ENCODE results near the gene CABLES1.
"Not testable (repeated sequence)": the region's sequence is repeated elsewhere in the genome, so short reads cannot be mapped to it uniquely, and the experiment has no call there.

Gene CABLES1

DNA sequence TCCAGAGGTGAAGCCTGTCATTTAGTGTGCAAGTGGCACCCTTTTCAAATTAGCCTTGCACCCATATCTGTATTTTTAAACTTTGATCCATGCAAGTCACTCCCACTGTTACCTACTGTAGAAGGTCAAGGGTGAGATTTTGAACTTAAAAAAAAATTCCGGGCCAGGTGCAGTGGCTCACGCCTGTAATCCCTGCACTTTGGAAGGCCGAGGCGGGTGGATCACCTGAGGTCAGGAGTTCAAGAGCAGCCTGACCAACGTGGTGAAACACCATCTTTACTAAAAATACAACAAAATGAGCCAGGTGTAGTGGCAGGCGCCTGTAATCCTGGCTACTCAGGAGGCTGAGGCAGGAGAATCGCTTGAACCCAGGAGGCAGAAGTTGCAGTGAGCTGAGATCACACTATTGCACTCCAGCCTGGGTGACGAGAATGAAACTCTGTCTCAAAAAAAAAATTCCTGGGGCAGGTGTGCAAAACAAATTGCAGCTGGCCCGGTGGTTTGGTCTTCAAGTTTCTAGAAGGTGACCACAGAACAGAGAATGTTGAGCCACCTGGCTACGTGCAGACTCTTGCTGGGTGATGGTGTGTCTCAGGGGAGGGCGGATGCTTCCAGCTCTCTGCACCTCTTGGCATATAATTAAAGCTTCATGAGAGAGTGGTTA is 106.7 kb downstream of the CABLES1 start:
- H3K4me1 Mint-ChIP-seq (ENCODE audit: low read depth): peaks cover 34% of the 10 kb centered on the region
- not testable (repeated sequence) for H3K9me3 Mint-ChIP-seq; H3K27ac Mint-ChIP-seq; DNase-seq (ENCODE audit: low spot score); H3K27me3 Mint-ChIP-seq (ENCODE audit: low read depth); H3K4me3 Mint-ChIP-seq
- peaks cover 17% of the 10 kb centered on the region for H3K36me3 Mint-ChIP-seq (ENCODE audit: low read depth)

DNA sequence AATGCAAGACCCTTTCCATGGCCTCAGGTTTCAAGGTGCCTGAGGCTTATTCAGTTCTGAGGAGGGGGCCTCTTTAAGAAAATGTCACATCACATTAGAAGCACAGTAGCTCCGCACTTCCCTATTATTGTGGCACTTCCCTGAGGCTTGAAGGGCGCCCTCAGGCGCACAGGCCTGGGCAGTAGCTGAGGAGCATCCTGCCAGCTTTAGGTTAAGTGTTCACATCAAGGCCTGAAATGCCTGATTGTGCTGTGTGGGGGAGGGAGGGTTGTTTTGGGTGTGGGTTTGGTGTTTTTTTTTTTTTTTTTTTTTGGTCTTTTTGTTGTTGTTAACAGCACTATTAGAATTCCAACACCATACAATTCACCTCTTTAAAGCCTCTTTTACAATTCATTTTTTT is 107.9 kb downstream of the CABLES1 start:
- Mint-ChIP-seq H3K4me1 (ENCODE audit: low read depth) (peaks cover 25% of the 10 kb centered on the region), H3K4me3 (no peak overlapping the region), H3K36me3 (ENCODE audit: low read depth) (peaks cover 19% of the 10 kb centered on the region), H3K27me3 (ENCODE audit: low read depth) (no peaks in the 10 kb centered on the region), H3K9me3 (no peaks in the 10 kb centered on the region), H3K27ac (no peak overlapping the region)
- DNase-seq (ENCODE audit: low spot score): no peak

DNA sequence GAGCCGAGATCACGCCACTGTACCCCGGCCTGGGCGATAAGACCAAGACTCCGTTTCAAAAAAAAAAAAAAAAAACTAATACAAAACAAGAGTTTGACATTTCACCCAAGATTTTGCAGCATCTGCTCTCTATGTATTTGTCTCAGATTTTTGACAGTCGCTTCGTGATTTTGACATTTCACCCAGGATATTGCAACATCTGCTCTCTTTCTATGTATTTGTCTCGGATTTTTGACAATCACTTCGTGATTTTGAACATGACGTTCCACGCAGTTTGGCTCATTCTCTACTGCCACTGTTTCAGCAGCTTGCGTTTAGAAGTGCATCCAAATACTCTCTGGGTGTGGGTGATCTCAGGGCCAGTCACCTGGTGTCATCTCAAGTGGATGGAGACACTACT is 108.5 kb downstream of the CABLES1 start:
- H3K36me3 Mint-ChIP-seq (ENCODE audit: low read depth): peaks cover 14% of the 10 kb centered on the region
- H3K4me3 Mint-ChIP-seq: no peak overlapping the region
- H3K27ac Mint-ChIP-seq: no peak overlapping the region
- no peak for DNase-seq (ENCODE audit: low spot score)
- H3K4me1 Mint-ChIP-seq (ENCODE audit: low read depth): peaks cover 19% of the 10 kb centered on the region
- no peaks in the 10 kb centered on the region for H3K27me3 Mint-ChIP-seq (ENCODE audit: low read depth)
- H3K9me3 Mint-ChIP-seq: no peaks in the 10 kb centered on the region

DNA sequence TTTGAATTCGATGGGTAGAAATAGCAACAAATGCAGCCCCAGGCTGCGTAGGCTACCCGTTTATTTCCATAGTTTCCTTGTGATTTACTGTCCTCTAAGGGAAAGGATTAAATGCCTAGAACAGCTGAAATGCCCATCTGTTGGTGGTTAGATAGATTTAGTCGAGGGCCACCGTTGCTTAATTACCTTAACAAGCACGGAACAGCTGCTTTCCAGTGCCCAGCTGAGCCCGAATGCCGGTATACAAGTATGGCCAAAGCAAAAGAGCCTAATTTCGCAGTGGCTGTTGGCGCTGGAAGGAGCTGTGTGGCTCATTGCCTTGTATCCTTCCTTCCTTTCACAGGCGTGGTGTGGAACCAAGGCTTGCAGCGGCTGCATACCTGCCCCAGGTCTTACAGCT is 109.1 kb downstream of the CABLES1 start:
- no peak overlapping the region for H3K27ac Mint-ChIP-seq
- H3K9me3 Mint-ChIP-seq: no peaks in the 10 kb centered on the region
- peaks cover 15% of the 10 kb centered on the region for H3K4me1 Mint-ChIP-seq (ENCODE audit: low read depth)
- no peaks in the 10 kb centered on the region for H3K27me3 Mint-ChIP-seq (ENCODE audit: low read depth)
- peaks cover 8% of the 10 kb centered on the region for H3K36me3 Mint-ChIP-seq (ENCODE audit: low read depth)
- no peak overlapping the region for H3K4me3 Mint-ChIP-seq
- no peak for DNase-seq (ENCODE audit: low spot score)

DNA sequence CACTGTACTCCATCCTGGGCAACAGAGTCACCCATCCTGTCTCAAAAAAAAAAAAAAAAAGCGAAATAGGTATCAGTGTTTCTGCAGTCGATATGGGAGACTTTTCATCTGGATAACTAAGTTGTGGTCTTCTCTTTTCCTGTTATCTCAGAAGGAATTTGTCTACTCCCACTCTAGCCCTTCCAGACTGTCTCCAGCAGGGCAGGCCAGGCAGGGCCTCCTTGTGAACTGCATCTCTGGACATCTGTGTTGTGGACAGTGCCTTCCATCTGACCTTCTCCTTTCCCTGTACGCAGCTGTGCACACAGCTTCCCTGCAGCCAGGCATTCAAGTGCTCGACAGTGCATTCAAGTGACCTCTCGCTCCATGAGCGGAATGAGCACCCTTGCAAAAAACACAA is 110.2 kb downstream of the CABLES1 start:
- Mint-ChIP-seq H3K4me1 (ENCODE audit: low read depth) (peaks cover 15% of the 10 kb centered on the region), H3K9me3 (no peaks in the 10 kb centered on the region), H3K4me3 (no peak overlapping the region), H3K27me3 (ENCODE audit: low read depth) (no peaks in the 10 kb centered on the region), H3K27ac (no peak overlapping the region), H3K36me3 (ENCODE audit: low read depth) (peaks cover 6% of the 10 kb centered on the region)
- DNase-seq (ENCODE audit: low spot score): no peak

DNA sequence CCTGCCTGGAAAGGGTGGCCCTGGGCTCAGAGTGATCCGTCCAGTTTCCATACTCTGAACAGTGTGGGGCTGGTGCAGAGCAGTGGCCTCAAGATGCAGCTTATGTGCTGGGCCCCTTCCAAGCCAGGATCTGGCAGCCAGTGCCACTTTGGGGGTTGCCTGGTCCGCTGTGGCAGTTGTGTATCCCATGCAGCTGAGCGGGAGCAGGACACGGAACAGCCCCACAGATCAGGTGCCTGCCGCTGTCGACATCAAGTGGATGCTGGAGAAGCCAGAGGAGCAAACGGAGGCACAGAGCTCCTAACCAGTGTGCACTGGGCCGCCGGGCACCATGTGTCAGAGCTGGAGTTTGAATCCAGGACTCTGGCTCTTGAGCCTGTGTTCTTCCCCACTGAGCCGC is 112.0 kb downstream of the CABLES1 start:
- H3K27ac Mint-ChIP-seq: no peak overlapping the region
- H3K27me3 Mint-ChIP-seq (ENCODE audit: low read depth): no peaks in the 10 kb centered on the region
- H3K36me3 Mint-ChIP-seq (ENCODE audit: low read depth): peaks cover 6% of the 10 kb centered on the region
- peaks cover 6% of the 10 kb centered on the region for H3K4me1 Mint-ChIP-seq (ENCODE audit: low read depth)
- DNase-seq (ENCODE audit: low spot score): no peak
- no peak overlapping the region for H3K4me3 Mint-ChIP-seq
- no peaks in the 10 kb centered on the region for H3K9me3 Mint-ChIP-seq

DNA sequence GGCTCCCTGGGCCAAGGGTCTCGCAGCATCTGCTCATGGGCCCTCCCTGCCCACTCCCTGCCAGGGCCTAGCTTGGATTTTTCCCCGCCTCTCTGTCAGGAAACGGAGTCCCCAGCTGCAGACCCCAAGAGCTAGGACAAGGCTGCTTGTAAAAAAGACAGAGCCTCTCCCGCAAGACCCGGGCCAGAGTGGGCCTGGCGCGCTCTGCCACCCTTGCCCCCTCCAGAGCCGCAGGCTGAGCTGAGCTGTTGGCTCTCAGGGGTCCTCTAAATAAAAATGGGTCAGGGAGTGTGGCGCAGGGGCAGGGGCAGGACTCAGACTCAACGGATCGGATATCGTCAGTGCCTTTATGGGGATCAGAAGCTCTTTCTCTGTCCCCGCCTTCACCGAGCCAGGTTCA is 112.6 kb downstream of the CABLES1 start:
- DNase-seq (ENCODE audit: low spot score): no peak
- H3K9me3 Mint-ChIP-seq: no peaks in the 10 kb centered on the region
- peaks cover 10% of the 10 kb centered on the region for H3K36me3 Mint-ChIP-seq (ENCODE audit: low read depth)
- no peak overlapping the region for H3K27ac Mint-ChIP-seq
- H3K4me3 Mint-ChIP-seq: no peak overlapping the region
- no peaks in the 10 kb centered on the region for H3K27me3 Mint-ChIP-seq (ENCODE audit: low read depth)
- peaks cover 3% of the 10 kb centered on the region for H3K4me1 Mint-ChIP-seq (ENCODE audit: low read depth)

DNA sequence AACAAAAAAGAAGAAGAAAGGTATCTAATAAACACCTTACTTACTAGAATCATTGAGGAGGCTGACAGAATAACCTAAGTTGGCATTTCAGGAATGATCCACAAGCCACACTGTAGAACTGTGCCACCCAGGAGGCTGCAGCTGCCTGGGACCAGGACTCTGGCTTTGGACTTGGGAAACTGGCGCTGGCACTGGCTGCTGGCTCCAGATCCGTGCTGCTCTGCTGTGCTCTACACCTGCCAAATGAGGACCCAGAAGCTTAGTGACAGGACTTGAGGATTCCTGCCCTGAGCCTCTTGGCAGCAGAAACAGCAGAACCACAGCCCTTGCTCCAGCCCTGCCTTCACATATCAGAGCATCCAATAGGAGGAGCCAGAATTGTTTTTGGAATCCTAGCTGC is 113.5 kb downstream of the CABLES1 start:
- Mint-ChIP-seq H3K27ac (no peak overlapping the region), H3K27me3 (ENCODE audit: low read depth) (no peaks in the 10 kb centered on the region), H3K4me1 (ENCODE audit: low read depth) (peaks cover 2% of the 10 kb centered on the region), H3K36me3 (ENCODE audit: low read depth) (peaks cover 14% of the 10 kb centered on the region), H3K9me3 (no peaks in the 10 kb centered on the region), H3K4me3 (no peak overlapping the region)
- DNase-seq (ENCODE audit: low spot score): no peak

DNA sequence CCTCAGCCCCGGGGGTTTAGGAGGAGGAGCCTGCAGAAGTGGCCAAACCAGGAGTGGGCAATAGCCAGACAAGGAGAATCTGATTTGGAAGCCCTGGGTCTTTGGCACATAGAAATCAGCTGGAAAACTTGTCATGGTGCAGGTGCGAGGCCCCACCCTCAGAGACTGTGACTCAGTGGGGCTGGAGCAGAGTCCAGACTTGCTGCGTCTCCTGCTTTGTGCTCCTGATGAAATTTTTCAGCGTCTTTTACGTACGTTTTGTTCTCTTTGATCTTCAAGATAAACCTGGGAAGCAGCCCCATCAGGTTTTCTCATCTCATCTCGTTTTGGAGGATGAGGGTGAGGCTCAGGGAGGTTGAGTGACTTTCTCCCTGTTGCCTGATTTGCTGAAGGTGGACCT is 114.1 kb downstream of the CABLES1 start:
- H3K36me3 Mint-ChIP-seq (ENCODE audit: low read depth): peaks cover 11% of the 10 kb centered on the region
- no peaks in the 10 kb centered on the region for H3K4me1 Mint-ChIP-seq (ENCODE audit: low read depth)

DNA sequence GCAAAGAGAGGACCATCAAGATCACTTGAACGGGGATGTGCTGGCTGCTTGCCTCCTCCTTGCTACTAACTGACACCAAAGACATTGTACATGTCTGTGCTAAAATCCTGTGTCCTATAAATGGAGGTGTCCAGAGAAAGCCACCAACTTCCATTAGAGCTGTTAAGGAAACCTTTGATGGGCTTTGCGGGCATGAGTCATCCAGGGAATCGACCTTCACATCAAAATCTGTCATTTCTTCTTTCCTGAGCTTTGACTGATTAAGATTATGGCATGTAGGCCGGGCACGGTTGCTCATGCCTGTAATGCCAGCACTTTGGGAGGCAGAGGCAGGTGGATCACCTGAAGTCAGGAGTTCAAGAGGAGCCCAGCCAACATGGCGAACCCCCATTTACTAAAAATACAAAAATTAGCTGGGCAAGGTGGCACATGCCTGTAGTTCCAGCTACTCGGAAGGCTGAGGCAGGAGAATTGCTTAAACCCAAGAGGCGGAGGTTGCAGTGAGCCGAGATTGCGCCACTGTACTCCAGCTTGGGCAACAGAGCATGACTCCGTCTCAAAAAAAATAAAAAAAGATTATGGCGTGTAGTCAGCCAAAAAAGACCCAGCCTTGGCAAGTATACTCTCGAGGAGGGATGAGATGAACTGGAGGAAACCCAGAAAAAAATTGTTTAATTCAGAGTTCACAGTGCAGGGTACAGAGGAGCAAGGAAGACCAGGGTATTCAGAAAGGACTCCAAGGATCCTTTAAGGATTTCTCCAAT is 115.8 kb downstream of the CABLES1 start:
- no peaks in the 10 kb centered on the region for H3K4me1 Mint-ChIP-seq (ENCODE audit: low read depth)
- no peaks in the 10 kb centered on the region for H3K9me3 Mint-ChIP-seq
- no peak overlapping the region for H3K4me3 Mint-ChIP-seq
- H3K36me3 Mint-ChIP-seq (ENCODE audit: low read depth): peaks cover 19% of the 10 kb centered on the region
- H3K27ac Mint-ChIP-seq: no peak overlapping the region
- DNase-seq (ENCODE audit: low spot score): no peak
- H3K27me3 Mint-ChIP-seq (ENCODE audit: low read depth): no peaks in the 10 kb centered on the region

More for the DNA sequence above, 114.1 kb downstream of the CABLES1 start:
- H3K9me3 Mint-ChIP-seq: no peaks in the 10 kb centered on the region
- no peak overlapping the region for H3K27ac Mint-ChIP-seq
- H3K27me3 Mint-ChIP-seq (ENCODE audit: low read depth): no peaks in the 10 kb centered on the region
- no peak overlapping the region for H3K4me3 Mint-ChIP-seq
- no peak for DNase-seq (ENCODE audit: low spot score)

DNA sequence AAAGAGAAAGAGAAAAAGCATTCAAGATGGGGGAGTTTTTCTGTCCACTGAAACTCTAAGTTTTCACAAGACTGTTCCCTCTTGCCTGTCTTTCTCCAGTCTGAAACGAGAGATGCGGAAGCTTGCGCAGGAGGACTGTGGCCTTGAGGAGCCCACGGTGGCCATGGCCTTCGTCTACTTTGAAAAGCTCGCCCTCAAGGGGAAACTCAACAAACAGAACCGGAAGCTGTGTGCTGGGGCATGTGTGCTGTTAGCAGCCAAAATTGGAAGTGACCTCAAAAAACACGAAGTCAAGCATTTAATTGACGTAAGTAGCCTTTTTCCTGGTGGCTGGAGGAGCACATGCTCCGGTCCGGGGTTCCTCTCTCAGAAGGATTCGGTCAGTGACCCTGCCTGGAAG is 118.3 kb downstream of the CABLES1 start:
- Mint-ChIP-seq H3K9me3 (no peaks in the 10 kb centered on the region), H3K27me3 (ENCODE audit: low read depth) (no peaks in the 10 kb centered on the region), H3K4me3 (no peak overlapping the region), H3K36me3 (ENCODE audit: low read depth) (peaks cover 34% of the 10 kb centered on the region), H3K27ac (no peak overlapping the region), H3K4me1 (ENCODE audit: low read depth) (peaks cover 16% of the 10 kb centered on the region)
- DNase-seq (ENCODE audit: low spot score): no peak

DNA sequence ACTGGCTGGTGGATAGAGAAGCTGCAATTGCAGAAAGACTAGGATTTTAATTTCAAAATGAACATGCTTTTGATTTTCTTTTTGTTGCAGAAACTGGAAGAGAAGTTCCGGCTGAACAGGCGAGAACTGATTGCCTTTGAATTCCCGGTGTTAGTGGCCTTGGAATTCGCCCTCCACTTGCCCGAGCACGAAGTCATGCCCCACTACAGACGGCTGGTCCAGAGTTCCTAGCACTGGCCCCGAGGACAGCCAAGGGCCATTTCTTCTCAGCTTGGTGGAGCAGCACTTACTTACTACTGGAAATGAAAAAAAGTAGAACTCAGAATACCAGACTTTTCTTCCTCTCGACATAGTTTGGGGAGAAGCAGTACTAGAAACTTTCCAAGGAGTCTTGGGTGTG is 121.9 kb downstream of the CABLES1 start:
- Mint-ChIP-seq H3K4me1 (ENCODE audit: low read depth) (peaks cover 41% of the 10 kb centered on the region), H3K27ac (no peak overlapping the region), H3K36me3 (ENCODE audit: low read depth) (peaks cover 40% of the 10 kb centered on the region), H3K4me3 (no peak overlapping the region), H3K27me3 (ENCODE audit: low read depth) (no peaks in the 10 kb centered on the region), H3K9me3 (no peaks in the 10 kb centered on the region)
- DNase-seq (ENCODE audit: low spot score): no peak

DNA sequence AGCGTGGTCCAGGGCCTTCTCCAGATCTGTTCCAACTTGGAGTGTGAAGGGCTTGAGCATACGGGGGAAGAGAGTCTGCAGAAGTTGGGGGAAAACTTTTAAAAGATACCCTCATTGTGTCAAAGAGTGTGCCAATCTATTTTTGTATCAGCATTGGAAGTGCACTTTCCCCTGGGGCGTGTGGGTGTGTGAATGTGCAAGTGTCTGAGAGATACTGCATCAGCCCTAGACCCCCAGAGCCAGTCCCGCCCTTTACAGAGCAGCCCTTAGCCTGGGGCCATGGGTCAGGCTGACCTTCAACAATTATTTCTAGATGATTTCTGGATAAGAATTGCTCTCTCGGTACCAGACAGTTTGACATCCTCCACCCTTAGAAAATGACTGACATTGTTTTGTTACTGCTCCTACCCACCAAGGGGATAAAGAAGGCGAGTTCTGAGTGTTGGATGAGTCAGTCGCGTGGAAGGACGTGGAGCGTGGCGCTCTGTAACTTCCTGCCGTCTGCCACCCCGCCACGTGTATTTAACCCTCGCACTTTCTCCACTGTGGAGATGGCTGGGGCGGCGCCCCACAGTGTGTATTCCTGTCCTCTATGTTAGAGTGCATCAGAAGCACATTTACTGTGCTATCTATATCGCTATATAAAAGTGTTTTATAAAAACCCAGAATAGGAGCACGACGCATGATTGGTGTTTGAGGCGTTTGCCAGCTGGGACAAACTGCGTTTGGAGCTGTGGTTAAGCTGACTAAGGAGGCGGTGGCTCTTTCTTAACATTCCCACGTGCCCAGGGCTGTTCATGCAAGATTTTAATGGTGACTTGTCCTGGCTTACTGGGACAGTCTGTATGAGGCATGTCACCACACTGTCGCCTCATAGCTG is 122.6 kb downstream of the CABLES1 start:
- Mint-ChIP-seq H3K27me3 (ENCODE audit: low read depth) (no peaks in the 10 kb centered on the region), H3K4me3 (no peak overlapping the region), H3K9me3 (no peaks in the 10 kb centered on the region), H3K4me1 (ENCODE audit: low read depth) (peaks cover 41% of the 10 kb centered on the region), H3K27ac (peak overlapping the region; percentile 26), H3K36me3 (ENCODE audit: low read depth) (peaks cover 36% of the 10 kb centered on the region)
- no peak for DNase-seq (ENCODE audit: low spot score)
